Raji (cell line): ENCODE data around the gene SNX33.

Source experiments
- POLR2A ChIP-seq: IDR thresholded peaks from 2 replicates; pipeline ENCODE4 v1.6.1; 2011; ENCODE audit warnings: low read depth, low read length, control low read depth; ENCODE audit not compliant: insufficient read depth

SNX33 gene

GRCh38 chr15:75706682-75706954 is 58.9 kb downstream of the SNX33 start:
- no peak for TF ChIP-seq POLR2A
